NT2/D1 (cell line): ENCODE results near the gene FAM170B.

Experiments used
- DNase-seq: peaks from one replicate; pipeline ENCODE4 v3.0.0-alpha.2; 2011; ENCODE audit warnings: low read depth, low spot score
- H3K27me3 ChIP-seq: 2 replicates; pipeline ENCODE4 v1.6.0; 2011; ENCODE audit warnings: mild to moderate bottlenecking; ENCODE audit not compliant: insufficient read length, insufficient read depth
- H3K36me3 ChIP-seq: 2 replicates; pipeline ENCODE4 v1.6.1; 2011; ENCODE audit warnings: mild to moderate bottlenecking, low read length, mixed read lengths; ENCODE audit not compliant: insufficient read depth, insufficient read length
- H3K4me1 ChIP-seq: 2 replicates; pipeline ENCODE4 v1.5.1; 2011; ENCODE audit not compliant: insufficient read depth, insufficient read length
- H3K4me3 ChIP-seq: 2 replicates; pipeline ENCODE4 v1.5.1; 2011; ENCODE audit warnings: low read depth; ENCODE audit not compliant: insufficient read length
- H3K9ac ChIP-seq: 2 replicates; pipeline ENCODE4 v1.6.0; 2011; ENCODE audit warnings: low read depth; ENCODE audit not compliant: insufficient read length
- H3K9me3 ChIP-seq: 2 replicates; pipeline ENCODE4 v1.5.1; 2011; ENCODE audit warnings: mild to moderate bottlenecking, low read length; ENCODE audit not compliant: insufficient read depth
- SUZ12 ChIP-seq: IDR thresholded peaks from 2 replicates; pipeline ENCODE4 v1.6.1; 2011; ENCODE audit not compliant: insufficient read length, insufficient read depth; ENCODE audit errors: extremely low read depth
- YY1 ChIP-seq: IDR thresholded peaks from 2 replicates; pipeline ENCODE4 v1.6.1; 2011; ENCODE audit not compliant: insufficient read length, insufficient read depth
- ZNF274 ChIP-seq: IDR thresholded peaks from 2 replicates; pipeline ENCODE4 v1.6.1; 2011; ENCODE audit warnings: mild to moderate bottlenecking, low read depth, low read length

FAM170B gene

DNA sequence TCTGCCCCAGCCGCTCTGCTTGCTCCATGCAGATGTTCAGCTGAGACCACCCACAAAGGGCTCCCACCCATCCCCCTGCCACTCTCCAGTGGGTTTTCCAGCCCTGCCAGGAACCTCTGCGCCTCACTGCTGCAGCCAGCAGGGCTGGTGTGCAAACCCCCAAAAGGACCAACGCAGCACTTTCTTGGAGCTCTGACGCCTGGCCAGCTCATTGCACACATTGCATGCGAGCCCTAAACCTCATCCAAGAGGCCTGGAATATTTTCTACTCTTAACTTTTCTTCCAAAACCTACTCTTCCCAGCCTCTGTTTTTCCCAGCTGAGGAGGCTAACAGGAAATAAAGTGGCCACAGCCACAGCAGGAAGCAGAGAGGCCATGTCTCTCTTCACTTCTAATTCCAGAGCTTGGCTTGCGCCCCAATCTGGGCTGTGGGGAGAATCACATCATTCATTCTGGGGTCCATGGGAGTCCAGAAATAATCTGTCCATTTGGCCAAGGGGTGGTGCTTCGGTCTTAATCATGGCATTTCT lies 4.6 kb upstream of the FAM170B start:
- Histone ChIP-seq H3K27me3 (no peaks in the 10 kb centered on the region), H3K36me3 (no peaks in the 10 kb centered on the region), H3K9me3 (no peaks in the 10 kb centered on the region), H3K9ac (no peak overlapping the region), H3K4me3 (no peak overlapping the region), H3K4me1 (peaks cover 10% of the 10 kb centered on the region)
- TF ChIP-seq YY1 (no peak), SUZ12 (no peak), ZNF274 (no peak)
- no peak for DNase-seq

DNA sequence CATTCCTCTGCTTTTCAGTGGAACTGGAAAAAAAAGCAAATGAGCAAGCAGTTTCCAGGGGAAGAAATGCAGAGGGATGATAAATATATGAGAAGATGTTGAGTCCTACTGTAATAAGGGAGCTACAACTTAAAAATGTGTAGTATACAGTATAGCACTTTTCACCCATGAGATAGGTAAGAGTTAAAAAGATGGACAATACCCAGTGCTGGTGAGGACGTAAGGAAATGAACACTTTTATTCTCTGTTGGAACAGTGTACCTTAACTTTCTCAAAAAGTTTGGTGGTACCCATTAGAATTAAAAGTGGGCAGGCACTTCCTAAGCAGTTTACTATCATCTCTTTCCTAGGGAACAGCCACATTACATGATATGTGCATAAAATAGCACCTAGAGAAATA lies 2.7 kb upstream of the FAM170B start:
- Histone ChIP-seq H3K4me1 (peaks cover 10% of the 10 kb centered on the region), H3K9me3 (no peaks in the 10 kb centered on the region), H3K4me3 (no peak overlapping the region), H3K9ac (no peak overlapping the region), H3K36me3 (no peaks in the 10 kb centered on the region), H3K27me3 (no peaks in the 10 kb centered on the region)
- TF ChIP-seq SUZ12 (no peak), ZNF274 (no peak), YY1 (no peak)
- DNase-seq = no peak

- TF ChIP-seq YY1 (no peak), SUZ12 (no peak), ZNF274 (no peak)
- H3K9ac ChIP-seq = no peak overlapping the region
- H3K27me3 ChIP-seq = no peaks in the 10 kb centered on the region
- H3K4me3 ChIP-seq = no peak overlapping the region
- H3K36me3 ChIP-seq = no peaks in the 10 kb centered on the region
- DNase-seq = no peak
- H3K9me3 ChIP-seq = no peaks in the 10 kb centered on the region
- peaks cover 10% of the 10 kb centered on the region for H3K4me1 ChIP-seq
These were observed 1.9 kb upstream of the FAM170B start for GRCh38 chr10:49135575-49136313.

- H3K27me3 ChIP-seq = no peaks in the 10 kb centered on the region
- no peaks in the 10 kb centered on the region for H3K9me3 ChIP-seq
- H3K9ac ChIP-seq = no peak overlapping the region
- H3K4me1 ChIP-seq = no peaks in the 10 kb centered on the region
- H3K36me3 ChIP-seq = no peaks in the 10 kb centered on the region
- DNase-seq = no peak
- H3K4me3 ChIP-seq = no peak overlapping the region
- TF ChIP-seq SUZ12 = no peak
- TF ChIP-seq YY1 = no peak
- TF ChIP-seq ZNF274 = no peak
These were observed 506 bp upstream of the FAM170B start for GRCh38 chr10:49134327-49134726.

DNA sequence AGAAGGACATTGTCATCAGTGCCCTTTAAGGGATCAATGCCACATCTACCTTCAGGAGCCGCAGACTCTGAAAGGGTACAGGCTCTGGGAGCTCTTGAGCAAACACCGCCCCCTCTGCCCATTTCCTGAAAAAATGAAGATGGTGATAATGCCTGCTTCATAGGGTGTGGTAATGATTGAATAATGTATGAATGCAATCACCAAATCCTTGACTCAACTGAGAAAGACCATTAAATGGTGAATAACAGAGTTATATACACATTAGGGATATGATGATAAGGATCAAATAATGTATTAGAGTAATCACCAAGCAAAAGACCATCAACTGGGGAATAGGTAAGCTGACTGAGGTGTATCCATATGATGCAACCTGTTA lies 1.5 kb downstream of the FAM170B start:
- TF ChIP-seq SUZ12 (no peak), YY1 (no peak), ZNF274 (no peak)
- Histone ChIP-seq H3K4me3 (no peak overlapping the region), H3K4me1 (no peaks in the 10 kb centered on the region), H3K27me3 (no peaks in the 10 kb centered on the region), H3K9ac (no peak overlapping the region), H3K36me3 (no peaks in the 10 kb centered on the region), H3K9me3 (no peaks in the 10 kb centered on the region)
- no peak for DNase-seq

DNA sequence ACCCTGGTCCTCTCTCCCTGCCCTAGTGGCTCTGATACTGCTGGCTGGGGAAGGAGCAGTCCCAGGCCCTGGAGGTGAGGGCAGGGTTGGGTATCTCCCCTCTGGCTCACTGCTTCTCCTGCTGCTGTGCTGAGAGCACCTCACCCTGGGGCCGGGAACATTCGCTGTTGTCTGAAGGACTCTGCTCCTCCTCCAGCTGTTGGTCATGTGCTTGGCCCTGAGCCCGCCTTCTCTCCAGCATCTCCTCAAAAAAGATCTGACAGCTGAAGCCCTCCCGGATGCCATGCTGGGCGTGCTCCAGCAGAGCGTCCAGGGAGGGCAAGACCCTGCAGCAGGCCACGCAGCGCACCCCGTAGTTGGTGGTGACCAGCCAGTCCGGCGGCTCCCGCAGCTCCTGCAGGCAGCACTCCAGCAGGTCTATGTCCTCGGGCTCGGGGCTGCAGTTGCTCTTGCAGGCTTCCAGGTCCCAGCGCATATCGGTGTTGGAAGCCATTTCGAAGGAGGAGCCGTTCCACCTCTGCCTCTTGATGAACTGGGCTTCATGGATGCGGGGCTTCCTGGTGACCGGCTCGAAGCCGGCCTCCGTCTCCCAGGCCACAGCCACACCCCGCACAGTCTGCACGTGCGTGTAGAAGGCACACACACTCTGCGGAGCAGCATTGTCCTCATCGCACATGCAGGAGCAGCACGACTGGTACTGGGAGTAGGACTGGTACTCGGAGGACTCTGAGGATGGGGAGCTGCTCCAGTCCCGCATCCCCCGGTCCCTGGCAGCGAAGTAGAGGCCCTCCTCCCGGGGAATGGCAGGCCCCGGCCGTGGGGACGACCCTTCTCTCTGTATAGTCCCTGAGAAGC lies 2.1 kb downstream of the FAM170B start:
- Histone ChIP-seq H3K9ac (no peak overlapping the region), H3K36me3 (no peaks in the 10 kb centered on the region), H3K9me3 (no peaks in the 10 kb centered on the region), H3K27me3 (no peaks in the 10 kb centered on the region), H3K4me3 (no peak overlapping the region), H3K4me1 (no peaks in the 10 kb centered on the region)
- no peak for DNase-seq
- TF ChIP-seq ZNF274 (no peak), SUZ12 (no peak), YY1 (no peak)

GRCh38 chr10:49129376-49129775 lies 4.4 kb downstream of the FAM170B start:
- H3K27me3 ChIP-seq = no peaks in the 10 kb centered on the region
- no peaks in the 10 kb centered on the region for H3K36me3 ChIP-seq
- no peak overlapping the region for H3K9ac ChIP-seq
- H3K9me3 ChIP-seq = no peaks in the 10 kb centered on the region
- no peaks in the 10 kb centered on the region for H3K4me1 ChIP-seq
- H3K4me3 ChIP-seq = no peak overlapping the region
- DNase-seq = no peak
- no peak for TF ChIP-seq ZNF274
- TF ChIP-seq YY1 = no peak
- TF ChIP-seq SUZ12 = no peak
